Skeletal muscle tissue (tissue), 4 donors: ENCODE data around the gene GARS1. TPM values are rescaled to one million over a fixed set of nuclear protein-coding genes. Genes with fewer than 3 reads are reported as not detected.

Source experiments
- H3K27ac ChIP-seq: one replicate; pipeline ENCODE4 v1.7.0; 2013; ENCODE audit warnings: mild to moderate bottlenecking, low read depth, low read length, inconsistent platforms
- H3K27me3 ChIP-seq, 3 donors: one replicate each; pipeline ENCODE4 v1.7.0; 2013; ENCODE audit warnings: low read length in 3 of 3; ENCODE audit not compliant: control insufficient read depth in 3 of 3, insufficient read depth in 3 of 3
- H3K36me3 ChIP-seq, 3 donors: one replicate each; pipeline ENCODE4 v1.7.0; 2013; ENCODE audit warnings: low read length in 3 of 3; ENCODE audit not compliant: control insufficient read depth in 3 of 3, insufficient read depth in 3 of 3
- H3K4me1 ChIP-seq, 3 donors: one replicate each; pipeline ENCODE4 v1.7.0; 2013; ENCODE audit warnings: low read length in 3 of 3, mild to moderate bottlenecking in 3 of 3; ENCODE audit not compliant: control insufficient read depth in 3 of 3, insufficient read depth in 3 of 3
- H3K4me3 ChIP-seq, 3 donors: one replicate each; pipeline ENCODE4 v1.7.0; 2013; ENCODE audit warnings: low read length in 3 of 3
- H3K9ac ChIP-seq, 3 donors: one replicate each; pipeline ENCODE4 v1.7.0; 2013; ENCODE audit warnings: low read length in 3 of 3, mild to moderate bottlenecking in 3 of 3, moderate library complexity in 2 of 3, low read depth in 1 of 3
- H3K9me3 ChIP-seq, 3 donors: one replicate each; pipeline ENCODE4 v1.7.0; 2013; ENCODE audit warnings: low read length in 3 of 3; ENCODE audit not compliant: control insufficient read depth in 3 of 3
- total RNA-seq: library from RNA; depleted of rRNA; stranded (reverse); fragments of >200 nt; gene quantifications from one replicate; pipeline ENCODE4 v1.2.3, GENCODE V29; 2014
- donor health status: Osteomylitis.

The GARS1 gene
- total RNA-seq, 1 donor from 2014 or later: 41.2 TPM

DNA sequence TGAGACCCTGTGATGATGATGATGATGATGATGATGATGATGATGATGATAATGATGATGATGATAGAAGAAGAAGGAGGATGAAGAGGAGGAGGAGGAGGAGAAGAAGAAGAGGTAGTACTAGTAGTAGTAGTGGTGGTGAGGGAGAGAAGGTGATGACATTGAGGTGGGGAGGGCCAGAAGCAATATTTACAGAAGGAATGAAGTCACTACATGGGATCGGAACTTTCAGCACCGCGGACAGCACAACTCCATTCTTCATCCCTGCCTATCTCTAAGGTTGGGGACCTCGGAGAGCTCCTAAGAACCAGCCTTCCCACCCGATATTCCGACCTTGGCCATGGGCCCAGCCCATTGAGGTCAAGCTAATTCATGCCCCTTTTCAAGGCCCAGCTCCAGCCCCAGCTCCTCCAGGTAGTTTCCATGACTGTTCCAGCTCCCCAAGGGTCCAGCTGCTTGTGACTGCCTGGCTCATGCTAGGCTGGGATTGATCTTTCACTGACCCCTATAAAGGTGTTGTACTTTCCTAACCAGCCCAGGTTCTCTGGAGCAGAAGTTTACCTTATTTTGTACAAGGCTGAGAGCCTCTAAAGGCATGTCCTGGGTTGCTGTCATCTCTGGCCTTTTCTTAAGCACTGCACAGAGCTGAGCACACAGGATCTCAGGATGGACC, 77.3 kb downstream of the GARS1 start:
- no peaks in the 10 kb centered on the region for H3K9me3 ChIP-seq
- H3K36me3 ChIP-seq: no peaks in the 10 kb centered on the region
- no peak overlapping the region for H3K9ac ChIP-seq
- H3K27ac ChIP-seq: no peak overlapping the region
- no peak overlapping the region for H3K4me3 ChIP-seq
- no peaks in the 10 kb centered on the region for H3K4me1 ChIP-seq
- H3K27me3 ChIP-seq: peaks cover 0 to 5% (median 5%) of the 10 kb centered on the region in 3 donors

DNA sequence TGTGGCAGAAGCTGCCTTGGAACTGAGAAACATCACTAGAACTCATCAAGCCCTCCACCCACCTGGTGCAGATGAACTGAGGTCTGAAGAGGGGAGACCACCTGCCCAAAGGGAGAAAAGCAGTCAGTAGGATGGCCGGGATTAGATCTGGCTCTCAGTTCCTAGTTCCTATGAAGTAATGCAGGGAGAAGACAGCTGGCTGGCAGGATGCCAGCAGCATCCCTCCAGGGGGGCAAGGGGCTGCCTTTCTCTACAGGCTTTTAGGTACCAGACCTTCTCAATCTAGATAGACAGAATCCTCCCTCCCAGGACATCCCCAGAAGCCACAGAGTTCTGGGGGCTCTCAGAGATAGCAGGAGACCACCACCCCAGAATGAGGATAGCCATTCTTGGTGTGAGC, 79.7 kb downstream of the GARS1 start:
- no peaks in the 10 kb centered on the region for H3K36me3 ChIP-seq
- no peaks in the 10 kb centered on the region for H3K9me3 ChIP-seq
- no peak overlapping the region for H3K9ac ChIP-seq
- H3K4me1 ChIP-seq: no peaks in the 10 kb centered on the region
- peaks cover 2 to 13% (median 5%) of the 10 kb centered on the region in 3 donors for H3K27me3 ChIP-seq
- H3K4me3 ChIP-seq: no peak overlapping the region
- no peak overlapping the region for H3K27ac ChIP-seq

DNA sequence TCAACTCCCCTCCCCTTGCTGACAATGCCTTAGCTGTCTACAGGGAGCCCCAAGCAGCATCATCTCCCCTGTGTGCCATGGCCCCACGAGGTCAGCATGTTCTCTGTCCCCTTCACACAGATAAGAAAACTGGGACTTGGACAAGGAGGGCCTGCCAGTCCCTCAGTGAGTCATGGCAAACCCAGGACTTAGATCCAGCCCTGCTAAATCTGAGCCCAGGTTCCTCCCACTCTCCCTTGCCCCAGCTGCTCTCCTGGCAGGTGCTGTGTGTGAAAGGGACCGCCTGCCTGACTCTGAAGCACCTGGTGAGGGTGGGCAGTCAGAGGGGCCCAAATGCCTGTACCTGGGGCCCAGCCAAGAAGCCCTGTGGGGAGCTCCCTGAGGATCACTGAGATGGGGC, 80.2 kb downstream of the GARS1 start:
- no peak overlapping the region for H3K27ac ChIP-seq
- H3K9me3 ChIP-seq: no peaks in the 10 kb centered on the region
- no peaks in the 10 kb centered on the region for H3K36me3 ChIP-seq
- no peaks in the 10 kb centered on the region for H3K4me1 ChIP-seq
- H3K4me3 ChIP-seq: no peak overlapping the region
- no peak overlapping the region for H3K9ac ChIP-seq
- H3K27me3 ChIP-seq: peaks cover 4 to 13% (median 9%) of the 10 kb centered on the region in 3 donors

DNA sequence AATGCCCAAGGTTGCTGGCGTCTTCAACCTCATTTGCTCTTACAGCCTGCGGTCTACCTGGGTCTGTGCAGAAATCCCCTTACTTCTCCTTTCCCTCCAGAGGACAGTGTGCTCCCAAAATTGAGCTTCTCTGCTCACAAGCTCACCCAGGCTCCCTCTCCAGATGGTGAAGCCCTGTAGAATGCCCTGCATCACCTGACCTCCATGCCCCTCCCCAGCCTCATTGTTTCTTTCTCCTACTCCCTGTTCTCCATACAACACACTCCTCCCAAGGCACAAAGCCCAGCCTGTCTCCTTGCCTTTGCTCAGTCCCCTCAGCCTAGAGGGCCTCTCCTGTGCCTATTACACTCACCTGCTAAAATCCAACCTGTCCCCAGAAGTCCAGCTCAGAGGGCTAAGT, 84.1 kb downstream of the GARS1 start:
- peaks cover 26 to 39% (median 29%) of the 10 kb centered on the region in 3 donors for H3K27me3 ChIP-seq
- peaks cover 21 to 25% (median 25%) of the 10 kb centered on the region in 3 donors for H3K4me1 ChIP-seq
- H3K27ac ChIP-seq: no peak overlapping the region
- no peaks in the 10 kb centered on the region for H3K9me3 ChIP-seq
- no peaks in the 10 kb centered on the region for H3K36me3 ChIP-seq
- H3K4me3 ChIP-seq: no peak overlapping the region
- H3K9ac ChIP-seq: no peak overlapping the region

DNA sequence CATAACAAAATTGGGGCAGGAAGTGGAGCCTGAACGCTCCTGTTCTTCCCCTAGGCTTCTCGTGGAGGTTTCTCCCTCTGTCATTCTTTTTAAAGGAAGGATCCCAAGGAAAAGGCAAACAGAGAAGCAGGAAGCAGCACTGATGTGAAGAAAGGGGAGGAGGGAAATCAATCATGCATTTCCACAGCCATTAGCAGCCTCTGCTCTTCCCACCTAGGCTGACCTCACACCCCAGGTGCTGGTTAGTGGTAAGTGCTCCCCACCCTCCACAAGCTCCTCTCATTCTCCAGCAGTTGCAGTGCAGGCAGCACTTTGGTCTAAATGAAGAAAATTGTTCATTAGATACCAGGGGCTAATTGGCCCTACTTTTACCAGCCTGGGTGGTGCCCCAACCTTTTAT, 85.0 kb downstream of the GARS1 start:
- Histone ChIP-seq H3K27me3 (peaks cover 26 to 38% (median 29%) of the 10 kb centered on the region in 3 donors), H3K9ac (no peak overlapping the region), H3K9me3 (no peaks in the 10 kb centered on the region), H3K36me3 (no peaks in the 10 kb centered on the region), H3K27ac (no peak overlapping the region), H3K4me3 (no peak overlapping the region), H3K4me1 (peaks cover 30 to 33% (median 32%) of the 10 kb centered on the region in 3 donors)

DNA sequence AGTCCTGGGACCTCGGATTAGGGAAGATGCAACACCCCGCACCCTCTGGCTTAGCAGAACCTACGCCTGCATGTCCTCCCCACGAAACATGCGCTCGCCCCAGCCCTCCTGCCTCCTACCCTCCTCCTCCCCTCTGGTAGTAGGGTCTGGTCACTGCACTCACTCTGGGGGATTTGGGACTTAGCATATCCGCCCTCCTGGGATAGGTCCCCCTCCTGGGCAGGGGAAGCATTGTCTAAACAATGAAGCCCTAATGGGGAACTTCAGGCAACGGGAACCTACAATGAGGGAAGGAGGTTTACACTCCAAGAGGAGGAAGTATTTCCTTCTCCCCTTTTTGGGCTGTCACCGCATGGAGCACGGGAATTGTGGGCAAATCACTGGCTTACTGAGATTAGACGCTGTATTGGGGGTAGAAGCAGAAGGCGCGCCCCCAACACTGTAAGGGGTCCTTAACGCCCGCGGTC, 86.7 kb downstream of the GARS1 start:
- Histone ChIP-seq H3K27me3 (peaks cover 26 to 34% (median 29%) of the 10 kb centered on the region in 3 donors), H3K27ac (no peak overlapping the region), H3K36me3 (no peaks in the 10 kb centered on the region), H3K9me3 (no peaks in the 10 kb centered on the region), H3K4me3 (peak overlapping the region; percentile 48 to 73 (median 67)), H3K4me1 (peaks cover 32 to 40% (median 36%) of the 10 kb centered on the region in 3 donors), H3K9ac (peak overlapping the region in 2 of 3 donors; percentile 38 to 75)

DNA sequence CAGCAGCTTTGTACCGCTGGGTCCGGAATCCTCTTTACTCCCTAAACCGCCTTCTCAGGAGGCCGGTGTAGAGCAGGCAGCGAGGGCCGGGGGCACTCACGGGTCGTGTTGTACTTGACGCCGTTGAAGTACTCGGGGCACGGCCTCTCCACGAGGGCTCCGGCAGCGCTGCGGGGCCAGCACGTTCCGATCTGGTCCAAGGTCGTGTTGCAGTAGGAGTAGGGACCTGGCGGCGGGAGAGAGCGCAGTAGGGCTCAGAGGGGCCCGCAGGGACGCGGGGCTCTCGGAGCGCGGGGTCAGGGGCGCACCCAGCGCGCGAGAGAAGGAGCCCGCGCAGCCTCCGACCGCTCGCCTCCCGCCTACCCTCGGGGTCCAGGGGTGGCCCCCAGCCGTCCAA, 87.1 kb downstream of the GARS1 start:
- Histone ChIP-seq H3K9me3 (no peaks in the 10 kb centered on the region), H3K9ac (peak overlapping the region in 2 of 3 donors; percentile 38 to 75), H3K27me3 (peaks cover 26 to 34% (median 29%) of the 10 kb centered on the region in 3 donors), H3K36me3 (no peaks in the 10 kb centered on the region), H3K27ac (no peak overlapping the region), H3K4me1 (peaks cover 32 to 40% (median 36%) of the 10 kb centered on the region in 3 donors), H3K4me3 (peak overlapping the region; percentile 55 to 73 (median 67))

DNA sequence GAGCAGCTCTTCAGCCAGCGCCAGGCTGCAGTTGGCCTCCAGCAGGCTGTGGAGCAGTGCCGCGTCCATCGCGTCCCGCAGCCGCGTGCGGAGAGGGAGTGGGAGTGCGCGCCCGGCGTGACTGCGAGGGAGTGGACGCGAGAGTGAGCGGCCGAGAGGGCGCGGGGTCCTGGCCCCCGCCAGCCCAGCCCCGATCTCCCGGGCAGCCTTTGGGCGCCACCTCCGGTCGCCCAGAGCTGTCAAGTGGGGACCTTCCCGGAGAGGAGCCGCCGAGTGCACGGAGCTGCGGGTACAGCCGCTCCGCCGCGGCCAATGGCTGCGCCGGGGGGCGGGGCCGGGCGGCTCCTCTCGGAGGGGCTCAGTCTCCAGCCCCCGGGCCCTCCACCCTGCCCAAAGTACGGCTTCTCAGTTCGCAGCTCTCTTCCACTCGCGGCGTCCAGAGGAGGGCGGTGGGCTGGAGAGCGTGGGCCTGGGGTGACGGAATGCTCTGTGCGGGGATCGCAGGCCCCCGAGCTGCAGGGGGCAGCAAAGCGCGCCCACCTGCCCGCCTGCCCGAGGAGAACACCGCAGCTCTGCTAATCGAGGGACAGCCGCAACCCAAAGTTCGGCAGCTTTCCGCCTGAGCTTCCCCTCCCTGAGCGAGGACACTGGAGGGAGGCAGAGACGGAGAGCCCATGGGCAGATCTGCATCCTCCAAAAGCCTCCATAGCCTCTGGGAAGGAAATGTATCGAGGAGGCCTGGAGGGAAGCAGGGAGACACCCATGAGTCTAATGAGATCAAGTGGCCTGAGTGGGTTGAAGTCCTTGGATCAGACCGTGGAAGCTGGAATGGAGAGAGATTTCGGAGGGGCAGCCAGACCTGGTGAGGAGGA, 87.8 kb downstream of the GARS1 start, which contains the start of gene CRHR2:
Gene CRHR2 (minus strand): TSS at position 245 of the 872 bp plus-strand sequence. CDS start 176 bp downstream, at position 69.
- peak within 1 kb of the TSS; percentile 55 to 73 (median 67) for H3K4me3 ChIP-seq
- no peaks in the 10 kb centered on the region for H3K9me3 ChIP-seq
- peaks cover 26 to 32% (median 29%) of the 10 kb centered on the region in 3 donors for H3K27me3 ChIP-seq
- H3K27ac ChIP-seq: no peak within 1 kb of the TSS
- no peaks in the 10 kb centered on the region for H3K36me3 ChIP-seq
- H3K4me1 ChIP-seq: peaks cover 32 to 40% (median 36%) of the 10 kb centered on the region in 3 donors
- H3K9ac ChIP-seq: peak within 1 kb of the TSS; percentile 38 to 75 (median 43)

DNA sequence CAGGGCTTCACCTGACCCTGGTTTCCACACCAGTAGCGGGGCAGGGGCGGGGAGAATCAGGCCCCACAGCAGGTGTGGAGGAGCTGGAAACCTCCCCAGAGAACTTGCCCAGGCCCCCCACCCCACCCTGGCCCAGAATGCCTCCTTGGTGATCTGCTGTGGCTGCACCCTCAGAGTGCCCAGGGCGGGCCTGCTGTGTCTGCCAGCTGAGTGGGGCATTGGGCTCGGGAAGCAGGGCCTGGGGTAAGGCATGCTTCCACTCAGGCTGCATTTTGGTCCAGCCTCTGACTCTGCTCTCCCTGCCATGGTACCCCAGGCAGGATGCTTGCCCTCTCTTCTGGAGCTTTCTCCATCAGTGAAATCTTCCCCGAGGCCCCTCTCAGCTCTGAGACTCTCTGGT, 88.6 kb downstream of the GARS1 start:
- no peaks in the 10 kb centered on the region for H3K36me3 ChIP-seq
- H3K9me3 ChIP-seq: no peaks in the 10 kb centered on the region
- H3K27me3 ChIP-seq: peaks cover 26 to 29% (median 28%) of the 10 kb centered on the region in 3 donors
- peaks cover 32 to 40% (median 36%) of the 10 kb centered on the region in 3 donors for H3K4me1 ChIP-seq
- H3K4me3 ChIP-seq: peak overlapping the region; percentile 1 to 73 (median 8)
- no peak overlapping the region for H3K27ac ChIP-seq
- peak overlapping the region; percentile 16 to 69 (median 38) for H3K9ac ChIP-seq
